ENCODE measurements around the gene ZSWIM1.

DNA sequence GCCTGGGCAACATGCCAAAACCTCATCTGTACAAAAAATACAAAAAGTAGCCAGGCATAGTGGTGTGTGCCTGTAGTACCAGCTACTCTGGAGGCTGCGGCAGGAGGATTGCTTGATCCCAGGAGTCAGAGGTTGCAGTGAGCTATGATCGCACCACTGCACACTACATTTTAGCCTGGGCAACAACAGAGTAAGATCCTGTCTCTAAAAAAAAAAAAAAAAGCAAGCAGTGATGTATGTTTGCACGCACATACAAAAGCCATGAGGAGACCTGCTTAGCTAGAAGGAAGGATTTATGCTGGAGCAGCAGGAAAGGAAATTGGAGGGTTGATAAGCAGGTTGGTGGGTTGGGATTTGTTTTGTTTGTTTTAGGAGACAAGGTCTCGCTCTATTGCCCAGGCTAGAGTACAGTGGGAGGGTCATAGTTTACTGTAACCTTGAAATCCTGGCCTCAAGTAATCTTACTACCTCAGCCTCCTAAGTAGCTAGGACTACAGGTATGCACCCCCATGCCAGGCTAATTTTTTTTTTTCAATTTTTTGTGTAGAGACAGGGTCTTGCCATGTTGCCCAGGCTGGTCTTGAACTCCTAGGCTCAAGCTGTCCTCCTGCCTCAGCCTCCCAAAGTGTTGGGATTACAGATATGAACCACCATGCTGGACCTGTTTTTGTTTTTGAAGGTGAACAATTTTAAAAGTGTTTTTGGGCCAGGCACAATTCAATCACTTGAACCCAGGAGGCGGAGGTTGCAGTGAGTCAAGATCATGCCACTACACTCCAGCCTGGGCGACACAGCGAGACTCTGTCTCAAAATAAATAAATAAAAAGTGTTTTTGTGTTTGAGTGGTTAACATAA, 19.6 kb upstream of the ZSWIM1 start:
- TF ChIP-seq EZH2phosphoT487 (IDR thresholded peaks at IDR 0.05; ENCODE audit: borderline replicate concordance) (no peak), SIN3A (IDR thresholded peaks at IDR 0.05; ENCODE audit: low read depth) (no peak), ZNF274 (IDR thresholded peaks at IDR 0.05; ENCODE audit: low read depth, low read length) (no peak), EZH2 (IDR thresholded peaks at IDR 0.05) (no peak)
- TF ChIP-seq, protein P1, sequence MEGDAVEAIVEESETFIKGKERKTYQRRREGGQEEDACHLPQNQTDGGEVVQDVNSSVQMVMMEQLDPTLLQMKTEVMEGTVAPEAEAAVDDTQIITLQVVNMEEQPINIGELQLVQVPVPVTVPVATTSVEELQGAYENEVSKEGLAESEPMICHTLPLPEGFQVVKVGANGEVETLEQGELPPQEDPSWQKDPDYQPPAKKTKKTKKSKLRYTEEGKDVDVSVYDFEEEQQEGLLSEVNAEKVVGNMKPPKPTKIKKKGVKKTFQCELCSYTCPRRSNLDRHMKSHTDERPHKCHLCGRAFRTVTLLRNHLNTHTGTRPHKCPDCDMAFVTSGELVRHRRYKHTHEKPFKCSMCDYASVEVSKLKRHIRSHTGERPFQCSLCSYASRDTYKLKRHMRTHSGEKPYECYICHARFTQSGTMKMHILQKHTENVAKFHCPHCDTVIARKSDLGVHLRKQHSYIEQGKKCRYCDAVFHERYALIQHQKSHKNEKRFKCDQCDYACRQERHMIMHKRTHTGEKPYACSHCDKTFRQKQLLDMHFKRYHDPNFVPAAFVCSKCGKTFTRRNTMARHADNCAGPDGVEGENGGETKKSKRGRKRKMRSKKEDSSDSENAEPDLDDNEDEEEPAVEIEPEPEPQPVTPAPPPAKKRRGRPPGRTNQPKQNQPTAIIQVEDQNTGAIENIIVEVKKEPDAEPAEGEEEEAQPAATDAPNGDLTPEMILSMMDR (IDR thresholded peaks at IDR 0.05 in 2 of 3, conservative IDR thresholded peaks at IDR 0.05 in 1 of 3; ENCODE audit: borderline replicate concordance in 1 of 3, insufficient read depth in 1 of 3, low read depth in 2 of 3, low read length in 2 of 3): no peak
- TF ChIP-seq, protein P2, sequence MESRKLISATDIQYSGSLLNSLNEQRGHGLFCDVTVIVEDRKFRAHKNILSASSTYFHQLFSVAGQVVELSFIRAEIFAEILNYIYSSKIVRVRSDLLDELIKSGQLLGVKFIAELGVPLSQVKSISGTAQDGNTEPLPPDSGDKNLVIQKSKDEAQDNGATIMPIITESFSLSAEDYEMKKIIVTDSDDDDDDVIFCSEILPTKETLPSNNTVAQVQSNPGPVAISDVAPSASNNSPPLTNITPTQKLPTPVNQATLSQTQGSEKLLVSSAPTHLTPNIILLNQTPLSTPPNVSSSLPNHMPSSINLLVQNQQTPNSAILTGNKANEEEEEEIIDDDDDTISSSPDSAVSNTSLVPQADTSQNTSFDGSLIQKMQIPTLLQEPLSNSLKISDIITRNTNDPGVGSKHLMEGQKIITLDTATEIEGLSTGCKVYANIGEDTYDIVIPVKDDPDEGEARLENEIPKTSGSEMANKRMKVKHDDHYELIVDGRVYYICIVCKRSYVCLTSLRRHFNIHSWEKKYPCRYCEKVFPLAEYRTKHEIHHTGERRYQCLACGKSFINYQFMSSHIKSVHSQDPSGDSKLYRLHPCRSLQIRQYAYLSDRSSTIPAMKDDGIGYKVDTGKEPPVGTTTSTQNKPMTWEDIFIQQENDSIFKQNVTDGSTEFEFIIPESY (IDR thresholded peaks at IDR 0.05; ENCODE audit: extremely low read depth, insufficient replicate concordance, low read length): no peak

All from HCT116 (cell line).